Measurements from ENCODE around the gene MXD1. TPM values are rescaled to one million over a fixed set of nuclear protein-coding genes. Genes with fewer than 3 reads are reported as not detected.

MXD1 gene
- total and polyA plus RNA-seq, 2 donors (not counting 3 experiments of a cell fraction or from before 2014, with no cell fraction given): 6.7 to 10.6 TPM

DNA sequence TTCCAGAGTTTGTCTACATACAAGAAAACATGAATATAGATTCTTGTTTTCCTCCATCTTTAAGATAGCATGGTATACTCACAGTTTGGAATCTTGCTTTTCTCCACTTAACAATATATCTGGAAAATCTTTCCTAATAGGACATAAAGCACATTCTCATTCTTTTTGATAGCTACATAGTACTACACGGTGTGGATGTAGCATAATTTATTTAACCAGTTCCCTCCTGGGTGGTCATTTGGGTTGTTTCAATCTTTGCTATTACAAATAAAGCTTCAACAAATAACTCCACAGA lies 19.7 kb downstream of the MXD1 start:
- ChIA-PET CTCF (interaction anchor here (0.8 to 2.7 kb wide), 6 partner anchors 11 to 210 kb away, joined by 3 to 19 read pairs (median 7); no protein-coding TSS in a partner anchor), POLR2A (interaction anchor here (0.6 to 1.3 kb wide), 4 partner anchors 14 to 255 kb away, joined by 4 to 7 read pairs (median 5); partner anchors contain the start of gene MXD1)
- TF ChIP-seq POLR2A (IDR thresholded peaks at IDR 0.05; ENCODE audit: low read depth, low read length) (no peak), GATA2 (IDR thresholded peaks at IDR 0.05; ENCODE audit: insufficient read depth, insufficient read length, low read depth, low read length) (no peak), EZH2 (IDR thresholded peaks at IDR 0.05; ENCODE audit: borderline replicate concordance, low read depth, low read length, severe bottlenecking) (no peak), FOS (IDR thresholded peaks at IDR 0.05; ENCODE audit: borderline replicate concordance, insufficient read depth, low read length) (no peak), JUN (IDR thresholded peaks at IDR 0.05; ENCODE audit: borderline replicate concordance, insufficient read depth, insufficient read length, low read depth) (no peak), POLR2AphosphoS5 (IDR thresholded peaks at IDR 0.05; ENCODE audit: insufficient read depth, low read depth, low read length) (no peak), MYC (IDR thresholded peaks at IDR 0.05; ENCODE audit: low read depth, low read length) (no peak)
- TF ChIP-seq, protein P1, sequence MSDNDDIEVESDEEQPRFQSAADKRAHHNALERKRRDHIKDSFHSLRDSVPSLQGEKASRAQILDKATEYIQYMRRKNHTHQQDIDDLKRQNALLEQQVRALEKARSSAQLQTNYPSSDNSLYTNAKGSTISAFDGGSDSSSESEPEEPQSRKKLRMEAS (IDR thresholded peaks at IDR 0.05; ENCODE audit: insufficient read depth, insufficient read length): no peak
- TF ChIP-seq, protein P2, sequence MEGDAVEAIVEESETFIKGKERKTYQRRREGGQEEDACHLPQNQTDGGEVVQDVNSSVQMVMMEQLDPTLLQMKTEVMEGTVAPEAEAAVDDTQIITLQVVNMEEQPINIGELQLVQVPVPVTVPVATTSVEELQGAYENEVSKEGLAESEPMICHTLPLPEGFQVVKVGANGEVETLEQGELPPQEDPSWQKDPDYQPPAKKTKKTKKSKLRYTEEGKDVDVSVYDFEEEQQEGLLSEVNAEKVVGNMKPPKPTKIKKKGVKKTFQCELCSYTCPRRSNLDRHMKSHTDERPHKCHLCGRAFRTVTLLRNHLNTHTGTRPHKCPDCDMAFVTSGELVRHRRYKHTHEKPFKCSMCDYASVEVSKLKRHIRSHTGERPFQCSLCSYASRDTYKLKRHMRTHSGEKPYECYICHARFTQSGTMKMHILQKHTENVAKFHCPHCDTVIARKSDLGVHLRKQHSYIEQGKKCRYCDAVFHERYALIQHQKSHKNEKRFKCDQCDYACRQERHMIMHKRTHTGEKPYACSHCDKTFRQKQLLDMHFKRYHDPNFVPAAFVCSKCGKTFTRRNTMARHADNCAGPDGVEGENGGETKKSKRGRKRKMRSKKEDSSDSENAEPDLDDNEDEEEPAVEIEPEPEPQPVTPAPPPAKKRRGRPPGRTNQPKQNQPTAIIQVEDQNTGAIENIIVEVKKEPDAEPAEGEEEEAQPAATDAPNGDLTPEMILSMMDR (IDR thresholded peaks at IDR 0.05; ENCODE audit: extremely low read depth in 1 of 2, insufficient read depth in 1 of 2, low read depth in 1 of 2, low read length in 2 of 2): no peak
- Histone ChIP-seq H4K20me1 (replicated peaks; ENCODE audit: control insufficient read depth, extremely low read depth, insufficient read depth, low read length) (no peaks in the 10 kb centered on the region), H3K36me3 (ENCODE audit: control insufficient read depth in 2 of 2, extremely low read depth in 1 of 2, insufficient read depth in 2 of 2, low read length in 2 of 2) (peaks cover 16 to 19% of the 10 kb centered on the region in 2 experiments), H3K79me2 (ENCODE audit: control insufficient read depth, insufficient read depth, low read length) (peaks cover 4% of the 10 kb centered on the region), H3K4me2 (ENCODE audit: insufficient read depth, low read length) (peak overlapping the region; percentile 78), H3K9me3 (replicated peaks; ENCODE audit: control insufficient read depth, insufficient read depth, low read length) (no peaks in the 10 kb centered on the region), H2AFZ (ENCODE audit: low read depth, low read length) (no peak overlapping the region), H3K27ac (ENCODE audit: insufficient read depth, low read depth, low read length) (peak overlapping the region; percentile 95), H3K4me3 (replicated peaks in 1 of 3; ENCODE audit: insufficient read depth in 1 of 3, low read depth in 1 of 3, low read length in 3 of 3) (no peak overlapping the region), H3K9ac (replicated peaks; ENCODE audit: extremely low read depth, insufficient read depth, low read length) (peak overlapping the region; percentile 82), H3K9me1 (replicated peaks; ENCODE audit: control insufficient read depth, extremely low read depth, insufficient read depth, low read length) (no peaks in the 10 kb centered on the region), H3K27me3 (ENCODE audit: control insufficient read depth in 2 of 2, insufficient read depth in 2 of 2, low read length in 2 of 2) (no peaks in the 10 kb centered on the region), H3K4me1 (ENCODE audit: control insufficient read depth, extremely low read depth, insufficient read depth, low read length) (peaks cover 37% of the 10 kb centered on the region)
- dilution Hi-C loops (cut with MboI; ENCODE audit: extremely low pct_ligation_motif_present, low sequenced_read_pairs) (no loop called here), intact Hi-C loops (cut with micrococcal nuclease) (loop anchor here (1.0 kb wide), 1 partner anchor 20 kb away; no protein-coding TSS in a partner anchor)
- DNase-seq (ENCODE audit: low read depth, low spot score) (no peak), FAIRE-seq (no peak)
- no TSS peak for BruUV-seq (replicated peaks)

Data from endothelial cell of umbilical vein (primary cell).